Endothelial cell (in vitro differentiated cells): ENCODE measurements around the gene FAM210B. TPM values are rescaled to one million over a fixed set of nuclear protein-coding genes. Genes with fewer than 3 reads are reported as not detected.

ENCODE experiments used
- DNase-seq: peaks from one replicate; pipeline ENCODE4 v3.0.0; 2021; ENCODE audit warnings: low spot score
- H3K27ac Mint-ChIP-seq: one replicate; pipeline ENCODE4 v1.8.0; 2021; ENCODE audit warnings: mixed read lengths, inconsistent platforms; ENCODE audit not compliant: unreplicated experiment
- H3K27me3 Mint-ChIP-seq: one replicate; pipeline ENCODE4 v1.8.0; 2021; ENCODE audit warnings: mild to moderate bottlenecking, moderate library complexity, mixed read lengths, inconsistent platforms; ENCODE audit not compliant: unreplicated experiment
- H3K36me3 Mint-ChIP-seq: one replicate; pipeline ENCODE4 v1.8.0; 2021; ENCODE audit warnings: mild to moderate bottlenecking, low read depth, mixed read lengths, inconsistent platforms; ENCODE audit not compliant: unreplicated experiment
- H3K4me1 Mint-ChIP-seq: one replicate; pipeline ENCODE4 v1.8.0; 2021; ENCODE audit warnings: mild to moderate bottlenecking, mixed read lengths, inconsistent platforms; ENCODE audit not compliant: unreplicated experiment
- H3K4me3 Mint-ChIP-seq: one replicate; pipeline ENCODE4 v1.8.0; 2021; ENCODE audit warnings: mild to moderate bottlenecking, mixed read lengths, inconsistent platforms; ENCODE audit not compliant: unreplicated experiment
- H3K9me3 Mint-ChIP-seq: one replicate; pipeline ENCODE4 v1.8.0; 2021; ENCODE audit warnings: mixed read lengths, inconsistent platforms; ENCODE audit not compliant: unreplicated experiment
- CTCF ChIP-seq: fragments of 200-600 bp; sonication (generic); IDR thresholded peaks from one replicate; pipeline ENCODE4 v1.5.0; 2021; ENCODE audit warnings: antibody characterized with exemption; ENCODE audit not compliant: unreplicated experiment
- total RNA-seq: library from RNA; stranded (reverse); fragmentation: NEBNext Ultra II Directional; extraction: Animal tissue kit (Norgen Biotek cat#: 25700); gene quantifications from one replicate; pipeline ENCODE4 v1.2.1, GENCODE V29; 2021; ENCODE audit not compliant: unreplicated experiment

Gene FAM210B
- total RNA-seq, 1 donor from 2014 or later, result 20.1 TPM

GRCh38 chr20:56381501-56381900 is 22.7 kb downstream of the FAM210B start:
- no peaks in the 10 kb centered on the region for H3K4me1 Mint-ChIP-seq
- no peak overlapping the region for H3K4me3 Mint-ChIP-seq
- H3K9me3 Mint-ChIP-seq, result no peaks in the 10 kb centered on the region
- no peak overlapping the region for H3K27ac Mint-ChIP-seq
- no peaks in the 10 kb centered on the region for H3K27me3 Mint-ChIP-seq
- TF ChIP-seq CTCF, result no peak
- H3K36me3 Mint-ChIP-seq, result peaks cover 3% of the 10 kb centered on the region
- no peak for DNase-seq

- no peak overlapping the region for H3K27ac Mint-ChIP-seq
- H3K4me3 Mint-ChIP-seq, result no peak overlapping the region
- DNase-seq, result no peak
- no peaks in the 10 kb centered on the region for H3K27me3 Mint-ChIP-seq
- no peaks in the 10 kb centered on the region for H3K4me1 Mint-ChIP-seq
- no peaks in the 10 kb centered on the region for H3K9me3 Mint-ChIP-seq
- TF ChIP-seq CTCF, result no peak
- H3K36me3 Mint-ChIP-seq, result peaks cover 3% of the 10 kb centered on the region
Observed at GRCh38 chr20:56382696-56383095, 23.9 kb downstream of the FAM210B start.

GRCh38 chr20:56383334-56383733 is 24.6 kb downstream of the FAM210B start:
- H3K27me3 Mint-ChIP-seq, result no peaks in the 10 kb centered on the region
- TF ChIP-seq CTCF, result no peak
- H3K36me3 Mint-ChIP-seq, result peaks cover 3% of the 10 kb centered on the region
- H3K4me3 Mint-ChIP-seq, result no peak overlapping the region
- H3K4me1 Mint-ChIP-seq, result no peaks in the 10 kb centered on the region
- DNase-seq, result no peak
- H3K9me3 Mint-ChIP-seq, result no peaks in the 10 kb centered on the region
- no peak overlapping the region for H3K27ac Mint-ChIP-seq

GRCh38 chr20:56385130-56385529 is 26.4 kb downstream of the FAM210B start:
- H3K36me3 Mint-ChIP-seq, result peaks cover 12% of the 10 kb centered on the region
- H3K4me1 Mint-ChIP-seq, result no peaks in the 10 kb centered on the region
- no peak overlapping the region for H3K4me3 Mint-ChIP-seq
- TF ChIP-seq CTCF, result no peak
- no peaks in the 10 kb centered on the region for H3K9me3 Mint-ChIP-seq
- no peak overlapping the region for H3K27ac Mint-ChIP-seq
- no peak for DNase-seq
- H3K27me3 Mint-ChIP-seq, result peaks cover 2% of the 10 kb centered on the region

GRCh38 chr20:56386219-56386618 is 27.4 kb downstream of the FAM210B start:
- H3K36me3 Mint-ChIP-seq, result peaks cover 12% of the 10 kb centered on the region
- peaks cover 2% of the 10 kb centered on the region for H3K27me3 Mint-ChIP-seq
- H3K4me3 Mint-ChIP-seq, result peak overlapping the region; percentile 60
- no peaks in the 10 kb centered on the region for H3K9me3 Mint-ChIP-seq
- TF ChIP-seq CTCF, result no peak
- H3K27ac Mint-ChIP-seq, result no peak overlapping the region
- H3K4me1 Mint-ChIP-seq, result peaks cover 3% of the 10 kb centered on the region
- DNase-seq, result no peak
